ENCODE results near the gene PTRH2.
"Not testable (repeated sequence)": the region's sequence is repeated elsewhere in the genome, so short reads cannot be mapped to it uniquely, and the experiment has no call there.

The PTRH2 gene

GRCh38 chr17:59707149-59707970 lies at the start of gene PTRH2, which contains the start of gene VMP1:
Gene PTRH2, minus strand, starts transcription at chr17:59707430. Its CDS starts 9,452 bp downstream, at chr17:59697978.
Gene VMP1, plus strand, starts transcription at chr17:59707654. Its CDS starts 23,793 bp downstream, at chr17:59731447.
- DNase-seq, result peak; percentile 100

- DNase-seq, result no peak
Observed at GRCh38 chr17:59756236-59756818, 49.1 kb upstream of the PTRH2 start.

- DNase-seq, result not testable (repeated sequence)
Observed at GRCh38 chr17:59755069-59755468, 47.8 kb upstream of the PTRH2 start.

DNA sequence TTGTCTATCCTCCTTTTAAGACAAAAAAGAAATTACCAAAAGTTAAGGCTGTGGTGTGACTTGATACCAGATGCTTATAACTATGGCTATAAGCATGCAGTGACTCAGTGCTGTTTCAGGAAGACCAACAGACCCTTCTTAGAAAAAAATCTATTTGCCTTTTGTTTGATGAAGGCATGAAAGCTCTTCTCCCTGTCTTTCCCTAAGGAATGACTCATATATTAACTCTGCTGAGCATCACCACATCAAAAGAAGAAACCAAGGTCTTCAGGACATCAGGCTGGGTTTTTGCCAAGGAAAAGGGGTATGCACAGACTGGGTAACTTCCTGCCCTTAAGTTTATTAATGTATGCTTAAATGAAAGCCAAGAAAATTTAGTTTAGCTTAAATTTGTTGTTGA lies 47.3 kb upstream of the PTRH2 start:
- no peak for DNase-seq

DNA sequence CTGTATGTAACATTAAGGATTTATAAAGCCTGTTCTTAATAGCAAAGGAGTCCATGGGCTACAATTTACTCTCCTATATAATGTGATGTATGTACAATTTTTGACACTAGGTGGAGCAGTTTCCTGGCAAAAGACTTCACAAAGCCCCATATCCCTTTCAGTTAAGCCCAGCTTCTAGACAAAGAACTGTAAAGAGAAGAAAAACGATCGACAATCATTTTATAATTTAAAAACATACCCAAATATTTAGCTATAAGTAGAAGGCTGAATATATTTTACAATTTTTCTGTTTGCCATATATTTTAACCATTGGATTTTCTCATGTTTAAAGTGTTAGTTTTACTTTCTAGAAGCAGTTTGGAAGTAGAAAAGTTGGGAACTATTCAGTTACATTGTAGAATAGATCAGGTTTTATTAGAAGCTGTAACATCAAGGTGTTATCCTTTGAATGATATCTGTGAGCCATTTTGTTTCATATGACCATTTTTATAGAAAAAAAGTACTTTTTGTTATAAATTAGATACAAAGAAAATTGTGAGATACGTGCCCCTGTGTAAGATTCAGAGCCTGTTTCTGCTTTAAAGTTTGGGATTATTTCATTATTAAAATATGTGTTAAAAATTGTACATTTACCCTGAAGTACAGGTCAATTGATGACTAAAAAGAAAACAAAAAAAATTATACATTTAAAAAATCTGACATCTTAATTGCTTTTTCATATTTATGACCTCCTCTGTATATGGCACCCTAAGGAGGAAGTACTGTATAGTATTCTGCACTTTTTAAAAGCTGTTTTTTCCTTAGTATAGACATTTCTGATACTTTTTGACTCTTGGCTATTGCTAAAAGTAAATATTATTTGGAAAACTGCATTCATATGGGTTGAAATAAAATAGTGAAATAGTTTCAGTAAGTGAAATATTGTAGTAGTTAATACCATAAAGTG lies 46.6 kb upstream of the PTRH2 start:
- DNase-seq, result peak; percentile 94 to 98

- no peak for DNase-seq
Observed at GRCh38 chr17:59752922-59753321, 45.7 kb upstream of the PTRH2 start.

GRCh38 chr17:59752446-59752845 lies 45.2 kb upstream of the PTRH2 start:
- no peak for DNase-seq

DNA sequence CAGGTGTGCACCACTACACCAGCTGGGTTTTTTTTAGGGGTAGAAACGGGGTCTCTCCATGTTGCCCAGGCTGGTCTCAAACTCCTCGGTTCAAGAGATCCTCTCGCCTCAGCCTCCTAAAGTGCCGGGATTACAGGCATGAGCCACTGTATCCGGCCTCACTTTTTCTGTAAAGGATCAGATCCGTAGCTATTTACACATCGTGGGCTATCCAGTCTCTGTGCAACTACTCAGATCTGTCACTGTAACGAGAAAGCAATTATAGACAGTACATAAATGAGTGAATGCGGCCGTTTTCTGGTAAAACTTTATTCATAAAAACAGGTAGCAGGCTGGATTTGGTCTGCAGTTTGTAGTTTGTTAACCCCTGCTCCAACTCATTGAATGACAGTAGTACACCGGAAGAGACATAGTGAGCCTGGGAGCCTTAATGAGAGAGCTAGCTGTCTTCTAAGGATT lies 44.8 kb upstream of the PTRH2 start:
- DNase-seq, result no peak

DNA sequence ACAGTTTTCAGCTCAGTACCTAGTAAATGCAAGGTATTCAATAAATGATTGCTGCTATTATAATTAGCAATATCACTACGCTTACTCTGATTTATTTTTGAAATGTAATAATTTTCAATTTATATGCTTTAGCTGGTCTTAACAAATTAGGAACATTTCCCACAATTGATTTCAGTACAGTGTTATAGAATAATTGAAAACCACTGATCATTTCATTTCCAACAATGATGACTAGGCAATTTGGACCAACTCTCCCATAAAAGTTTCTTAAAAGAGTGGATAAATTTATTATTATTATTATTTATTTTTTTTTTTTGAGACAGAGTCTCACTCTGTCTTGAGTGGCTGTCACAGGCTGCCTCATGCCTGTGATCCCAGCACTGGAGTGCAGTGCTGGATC lies 41.4 kb upstream of the PTRH2 start:
- no peak for DNase-seq

GRCh38 chr17:59746849-59747445 lies 39.7 kb upstream of the PTRH2 start:
- DNase-seq, result peak; percentile 59 to 82

DNA sequence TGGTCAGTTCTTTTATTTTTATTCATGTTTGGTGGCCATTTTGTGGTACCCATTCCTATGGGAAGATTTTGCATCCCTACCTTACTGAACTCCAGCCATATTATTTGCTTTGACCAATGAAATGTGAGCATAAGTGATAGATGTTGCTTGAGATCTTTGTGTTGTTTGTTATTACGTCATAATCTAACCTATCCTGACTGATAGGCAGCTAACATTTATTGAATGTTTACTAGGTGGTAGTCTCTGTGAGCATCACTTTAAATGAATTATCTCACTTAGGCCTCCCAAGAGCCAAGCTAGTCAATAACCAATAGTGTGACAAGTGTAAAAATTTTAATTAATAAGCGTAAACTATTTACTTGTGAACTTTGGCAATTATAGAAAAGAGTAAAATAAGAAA lies 37.8 kb upstream of the PTRH2 start:
- DNase-seq, result no peak

DNA sequence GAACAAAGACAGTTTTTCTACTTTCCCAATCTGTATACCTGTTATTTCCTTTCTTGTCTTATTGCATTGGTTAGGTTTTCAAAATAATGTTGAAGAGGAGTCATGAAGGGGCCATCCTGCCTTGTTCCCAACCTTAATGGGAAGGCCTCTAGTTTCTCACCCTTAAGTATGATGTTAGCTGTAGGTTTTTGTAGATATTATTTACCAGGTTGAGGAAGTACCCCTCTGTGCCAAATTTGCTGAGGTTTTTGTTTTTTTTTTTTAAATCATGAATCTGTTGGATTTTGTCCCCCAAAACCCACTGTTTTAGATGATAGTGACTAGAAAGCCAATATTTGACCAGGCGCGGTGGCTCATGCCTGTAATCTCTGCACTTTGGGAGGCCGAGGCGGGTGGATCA lies 36.6 kb upstream of the PTRH2 start:
- DNase-seq, result no peak

DNA sequence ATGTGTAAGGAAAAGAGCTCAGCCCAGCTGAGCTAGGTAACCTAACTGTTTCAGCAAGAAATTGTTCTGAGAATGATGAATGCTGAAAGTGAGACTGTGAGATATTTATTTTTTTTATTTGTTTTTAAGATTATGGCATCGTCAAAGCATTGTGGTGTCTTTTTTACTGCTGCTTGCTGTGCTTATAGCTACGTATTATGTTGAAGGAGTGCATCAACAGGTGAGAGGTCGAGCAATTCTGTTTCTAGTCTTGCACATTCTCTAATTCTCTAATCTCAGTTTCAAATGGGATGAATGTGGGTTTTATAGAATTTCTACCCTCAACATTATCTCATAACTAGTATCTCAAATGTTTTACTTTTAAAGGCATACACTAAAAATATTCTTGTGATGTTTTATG lies 30.1 kb upstream of the PTRH2 start:
- no peak for DNase-seq

GRCh38 chr17:59734226-59734625 lies 27.0 kb upstream of the PTRH2 start:
- DNase-seq, result no peak

DNA sequence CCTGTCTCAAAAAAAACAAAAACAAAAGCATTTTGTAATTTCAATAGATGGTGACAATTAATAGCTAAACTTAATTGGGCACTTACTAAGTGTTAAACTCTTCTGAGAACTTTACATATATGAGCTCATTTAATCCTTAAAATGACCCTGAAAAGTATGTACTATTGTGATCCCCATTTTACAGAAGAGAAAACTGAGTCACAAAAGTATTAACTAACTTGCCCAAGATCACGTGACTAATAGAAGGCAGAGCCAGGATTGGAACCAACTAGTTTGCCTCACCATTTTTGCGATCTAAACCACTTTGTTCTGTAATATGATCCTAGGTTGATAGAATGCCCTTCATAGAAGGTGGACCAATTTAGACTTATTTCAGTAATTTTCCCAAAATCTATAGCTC lies 26.5 kb upstream of the PTRH2 start:
- no peak for DNase-seq

- DNase-seq, result no peak
Observed at GRCh38 chr17:59730268-59730834, 23.1 kb upstream of the PTRH2 start.

- no peak for DNase-seq
Observed at GRCh38 chr17:59727817-59728533, 20.7 kb upstream of the PTRH2 start.

DNA sequence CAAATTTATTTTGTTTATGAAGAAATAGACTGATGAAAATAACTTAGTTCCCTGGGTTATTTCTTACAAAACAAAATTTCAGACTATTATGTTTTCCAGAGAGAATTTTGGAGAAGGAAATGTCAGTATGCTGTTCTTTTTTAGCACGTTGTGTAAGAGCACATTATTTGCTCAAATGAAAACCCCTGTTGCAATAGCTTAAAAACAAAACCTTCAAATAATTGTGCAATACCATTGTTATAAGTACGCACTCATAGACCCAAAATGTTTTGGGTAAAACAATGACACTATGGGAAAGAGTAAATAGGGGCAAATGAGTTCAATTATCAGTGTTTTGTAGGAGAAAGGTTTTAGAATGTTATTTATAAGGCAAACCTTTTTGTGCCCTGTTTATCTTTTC lies 18.5 kb upstream of the PTRH2 start:
- DNase-seq, result peak; percentile 39 to 50

DNA sequence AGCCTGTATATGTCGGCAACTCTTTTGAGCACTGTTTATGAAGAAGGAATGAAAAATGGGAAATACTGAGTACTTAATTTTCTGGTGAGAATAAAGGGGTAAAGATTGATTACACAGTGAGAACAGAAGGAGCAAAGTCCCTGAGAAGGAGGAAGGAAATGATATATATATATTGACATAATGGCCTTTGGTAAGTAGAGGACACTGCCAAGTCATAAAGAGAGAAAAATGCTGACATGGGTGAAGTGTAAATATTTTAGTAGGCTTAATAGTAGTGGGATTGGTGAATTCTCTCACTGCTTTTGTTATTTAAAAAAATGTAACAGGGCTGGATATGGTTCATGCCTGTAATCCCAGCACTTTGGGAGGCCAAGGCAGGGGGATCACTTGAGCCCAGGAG lies 16.4 kb upstream of the PTRH2 start:
- DNase-seq, result no peak

DNA sequence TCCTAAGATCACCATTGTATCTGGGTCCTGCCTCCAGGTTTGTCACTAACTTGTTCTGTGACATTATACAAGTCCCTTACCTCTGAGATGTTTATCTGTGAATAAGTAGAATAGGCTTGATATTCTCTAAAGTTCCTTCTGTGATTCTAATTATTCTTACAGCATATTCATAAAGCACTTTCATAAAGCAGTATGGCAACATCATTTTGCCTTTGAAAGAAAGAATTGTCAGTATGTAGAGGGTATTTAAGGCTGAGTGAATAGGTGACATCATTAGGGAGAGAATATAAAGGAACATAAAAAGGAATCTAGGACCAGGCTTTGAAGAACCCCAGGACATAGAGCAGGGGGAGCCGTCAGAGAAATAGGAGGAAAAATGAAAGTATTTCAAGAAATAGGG lies 15.8 kb upstream of the PTRH2 start:
- no peak for DNase-seq

- no peak for DNase-seq
Observed at GRCh38 chr17:59722623-59723022, 15.4 kb upstream of the PTRH2 start.

GRCh38 chr17:59719526-59719925 lies 12.3 kb upstream of the PTRH2 start:
- no peak for DNase-seq
